NCI-H2107 treated with DMSO at 0.1 percent for 48 hours (cell line): ENCODE results near the gene SAYSD1.

Experiments
- DNase-seq: peaks from one replicate; lab custom pipeline; 2025; ENCODE audit not compliant: unreplicated experiment; lab: John Stamatoyannopoulos, UW

Gene SAYSD1

DNA sequence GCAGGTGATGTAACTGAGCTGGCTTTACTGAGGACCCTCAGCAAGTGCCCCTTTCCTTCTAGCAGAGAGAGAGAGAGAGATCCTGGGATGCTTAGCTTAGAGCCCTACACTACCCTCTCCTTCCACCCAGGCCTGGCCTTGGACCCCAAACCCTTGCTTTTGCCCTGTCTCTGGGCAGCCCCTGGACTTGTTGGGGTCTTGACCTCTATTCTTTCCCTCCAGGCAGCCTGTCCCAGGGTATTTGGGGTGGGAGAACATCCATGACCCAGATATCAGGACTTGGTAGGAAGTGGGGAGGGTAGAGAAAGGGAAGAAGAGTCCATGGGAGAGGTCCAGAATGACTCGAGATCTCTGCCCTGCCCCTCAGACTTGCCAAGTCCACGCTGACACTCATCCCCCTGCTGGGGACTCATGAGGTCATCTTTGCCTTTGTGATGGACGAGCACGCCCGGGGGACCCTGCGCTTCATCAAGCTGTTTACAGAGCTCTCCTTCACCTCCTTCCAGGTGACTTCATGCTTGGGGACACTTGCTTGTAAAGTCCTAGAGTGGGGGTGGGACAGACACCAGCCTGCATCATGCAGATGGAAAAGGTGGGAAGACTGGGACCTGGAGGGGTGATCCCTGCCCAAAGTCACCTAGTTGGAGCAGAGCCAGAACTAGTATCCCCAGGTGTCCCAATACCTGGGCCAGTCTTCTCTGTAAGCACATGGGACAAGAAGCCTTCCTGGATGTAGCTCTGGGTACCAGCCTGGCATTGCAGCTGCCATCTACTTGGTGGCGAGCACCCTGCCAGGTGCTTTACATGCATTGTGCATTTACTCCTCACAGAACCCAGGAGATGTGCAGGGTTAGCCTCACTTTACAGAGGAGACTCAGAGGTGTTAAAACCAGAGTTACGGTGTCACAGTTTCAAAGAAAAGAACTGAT lies 35.5 kb downstream of the SAYSD1 start:
- DNase-seq = no peak

DNA sequence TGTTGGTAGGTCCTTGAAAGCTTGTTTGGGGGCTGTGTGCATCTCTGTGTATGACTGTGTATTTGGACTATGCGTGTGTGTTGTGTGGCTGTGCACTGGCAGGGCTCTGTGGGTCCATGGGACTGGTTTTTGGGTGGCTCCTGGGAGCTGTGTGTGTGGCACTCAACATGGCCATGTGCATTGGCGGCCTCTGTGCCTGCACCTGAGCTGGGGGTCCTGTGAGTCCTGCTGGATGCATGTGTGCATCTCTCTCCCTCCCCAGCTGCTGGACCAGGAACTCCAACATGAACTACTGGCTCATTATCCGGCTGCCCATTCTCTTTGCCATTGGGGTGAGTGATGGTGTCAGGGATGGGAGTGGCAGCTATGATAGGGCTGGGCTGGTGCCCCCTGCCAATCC lies 36.3 kb downstream of the SAYSD1 start:
- DNase-seq = no peak

DNA sequence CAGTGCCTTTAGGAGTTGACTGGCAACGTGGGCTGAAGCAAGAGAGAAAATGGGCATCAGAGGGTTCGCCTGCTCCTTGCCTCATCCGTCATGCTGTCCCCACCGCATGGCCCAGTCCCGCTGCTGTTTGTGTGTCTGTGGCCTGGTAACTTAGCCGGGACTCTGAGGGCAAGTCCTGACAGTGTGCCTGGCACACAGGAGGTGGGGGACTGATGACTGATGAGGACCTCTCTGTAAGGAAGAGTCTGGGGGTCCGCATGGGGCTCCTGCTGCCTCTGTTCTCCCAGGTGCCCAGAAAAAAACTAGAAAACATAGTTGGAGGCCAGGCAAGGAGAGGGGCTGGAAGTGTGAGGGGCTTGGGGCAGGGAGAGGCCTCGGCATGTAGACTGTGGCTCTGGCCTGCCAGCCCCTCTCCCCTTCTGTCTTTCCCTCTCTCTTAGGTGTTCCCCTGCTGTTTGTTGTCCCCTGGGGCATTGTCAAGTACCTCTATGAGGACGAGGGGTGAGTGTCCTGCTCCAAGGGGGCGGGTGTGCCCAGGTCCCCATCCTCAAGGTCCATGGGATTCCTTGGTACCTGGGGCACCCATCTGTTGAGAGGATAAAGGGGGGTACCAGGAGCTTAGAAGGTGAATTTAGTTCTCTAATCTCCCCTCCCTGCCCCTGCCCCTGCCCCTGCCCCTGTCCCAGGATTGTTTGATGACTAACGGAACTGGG lies 36.9 kb downstream of the SAYSD1 start:
- DNase-seq = no peak

DNA sequence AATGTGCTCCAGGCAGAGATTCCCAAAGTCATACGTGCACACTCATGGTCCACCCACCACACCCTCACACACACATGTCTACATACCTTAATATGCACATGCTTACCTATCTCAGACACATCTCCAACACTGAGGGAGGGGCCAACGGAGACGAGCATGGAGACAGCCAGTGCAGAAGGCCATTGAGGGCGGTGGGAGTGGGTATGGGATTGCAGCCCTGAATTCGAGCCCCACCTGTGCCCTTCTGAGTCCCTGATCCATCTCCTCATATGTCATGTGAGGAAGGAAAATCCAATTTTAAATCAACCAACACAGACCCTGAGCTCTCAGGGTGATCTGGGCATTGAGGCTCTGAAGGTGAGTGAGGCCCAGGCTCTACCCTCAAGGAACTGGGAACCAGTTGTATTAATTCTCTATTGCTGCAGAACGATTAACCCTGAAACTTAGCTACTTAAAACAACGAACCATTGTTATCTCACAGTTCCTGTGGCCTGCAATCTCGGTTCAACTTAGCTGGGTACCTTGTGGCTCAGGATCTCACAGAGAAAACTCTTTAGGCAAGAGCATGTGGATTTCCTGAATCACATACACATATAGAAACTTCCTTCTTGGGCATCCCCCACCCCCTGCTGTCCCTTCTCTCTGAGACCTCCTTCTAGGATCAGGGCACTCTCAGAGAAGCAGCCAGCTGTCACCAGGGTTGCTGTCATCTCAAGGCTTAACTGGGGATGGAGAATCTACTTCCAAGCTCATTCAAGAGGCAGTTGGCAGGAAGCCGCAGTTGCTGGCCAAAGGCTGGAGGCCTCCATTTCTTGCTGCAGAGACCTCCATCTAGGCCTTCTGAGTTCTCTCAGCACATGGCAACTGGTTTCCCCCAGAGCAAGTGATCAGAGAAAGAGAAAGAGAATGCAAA lies 38.1 kb downstream of the SAYSD1 start:
- no peak for DNase-seq

DNA sequence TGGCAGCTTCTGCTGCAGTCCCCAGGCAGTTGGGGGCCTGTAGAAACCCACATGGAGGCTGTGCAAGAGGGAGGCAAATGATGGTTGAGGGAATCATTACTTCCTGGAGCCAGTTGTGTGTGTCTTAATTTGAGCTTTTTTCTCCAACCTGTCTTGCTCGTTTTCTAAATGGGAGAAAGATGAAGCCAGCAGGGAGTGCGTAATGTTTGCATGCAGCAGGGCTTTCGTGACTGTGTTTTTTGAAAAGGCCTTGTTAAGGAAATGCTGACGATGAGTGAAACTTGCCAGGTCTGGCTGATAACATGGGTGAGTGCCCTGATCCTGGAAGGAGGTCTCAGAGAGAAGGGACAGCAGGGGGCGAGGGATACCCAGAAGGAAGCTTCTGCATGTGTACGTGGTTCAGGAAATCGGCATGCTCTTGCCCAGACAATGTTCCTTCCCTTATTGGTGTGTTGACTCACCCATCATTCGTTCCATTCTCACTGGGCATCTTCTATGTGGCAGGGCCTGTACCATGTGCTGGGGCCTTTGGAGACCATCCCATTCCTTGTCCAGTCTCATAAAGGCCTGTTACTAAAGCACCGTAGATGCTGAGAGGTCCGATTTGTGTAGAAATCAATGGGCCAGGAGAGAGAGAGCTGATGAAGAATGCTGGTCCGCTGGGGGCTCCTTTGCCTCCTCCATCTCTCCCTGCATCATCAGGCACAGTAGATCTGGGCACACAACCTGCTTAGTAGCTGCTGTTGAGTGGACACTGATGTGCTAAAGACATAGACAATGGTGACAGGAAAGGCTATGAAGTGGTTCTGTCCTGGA lies 39.0 kb downstream of the SAYSD1 start:
- no peak for DNase-seq

DNA sequence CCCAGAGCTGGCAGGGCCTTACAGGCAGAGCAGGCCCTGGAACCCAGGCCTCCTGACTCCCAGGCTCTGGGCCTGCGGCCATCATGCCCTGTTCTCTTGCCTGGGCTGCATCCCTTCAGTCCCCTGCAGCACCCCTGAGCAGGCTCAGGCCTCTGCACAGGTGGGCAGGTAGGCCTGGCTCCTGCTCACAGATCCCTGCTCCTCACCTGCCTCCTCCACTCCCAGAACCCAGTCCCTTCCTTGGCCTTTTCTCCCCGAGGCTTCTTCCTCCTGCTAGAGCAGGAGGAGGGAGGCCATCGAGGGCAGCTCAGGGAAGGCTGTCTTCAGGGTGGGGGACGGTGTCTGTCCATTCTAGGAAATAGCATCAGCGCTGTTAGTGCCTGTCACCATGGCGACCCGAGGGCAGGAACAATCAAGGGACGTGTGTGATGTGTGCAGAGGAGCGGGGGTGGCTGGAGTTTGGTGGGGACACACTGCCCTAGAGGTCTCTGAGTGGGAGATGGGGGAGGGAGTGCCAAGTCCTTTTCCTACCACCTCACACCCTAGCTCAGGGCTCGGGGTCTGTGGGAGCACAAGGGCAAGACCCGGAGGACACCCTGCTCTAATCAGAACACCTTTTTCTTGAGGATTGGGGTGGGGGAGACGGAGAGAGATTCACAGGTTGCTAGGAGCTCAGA lies 39.8 kb downstream of the SAYSD1 start:
- DNase-seq = no peak

DNA sequence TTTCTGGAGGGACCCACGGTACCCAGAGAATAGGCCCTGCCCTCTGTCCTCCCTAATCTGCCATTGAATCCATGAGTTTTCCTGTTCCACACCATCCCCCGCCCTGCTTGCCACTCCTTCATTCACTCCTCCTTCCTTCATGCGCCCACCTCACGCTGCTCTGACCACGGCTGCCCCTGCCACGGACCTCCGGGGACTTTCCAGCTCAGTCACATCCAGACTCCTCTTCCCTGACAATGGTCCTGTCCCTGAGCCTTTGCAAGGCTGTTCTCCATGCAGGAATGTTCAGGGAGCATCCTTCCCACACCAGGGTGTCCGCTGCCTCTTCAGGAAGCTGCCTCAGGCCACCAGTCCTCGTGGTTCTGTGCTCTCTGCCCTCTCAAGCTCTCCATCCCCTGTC lies 40.5 kb downstream of the SAYSD1 start:
- DNase-seq = no peak

DNA sequence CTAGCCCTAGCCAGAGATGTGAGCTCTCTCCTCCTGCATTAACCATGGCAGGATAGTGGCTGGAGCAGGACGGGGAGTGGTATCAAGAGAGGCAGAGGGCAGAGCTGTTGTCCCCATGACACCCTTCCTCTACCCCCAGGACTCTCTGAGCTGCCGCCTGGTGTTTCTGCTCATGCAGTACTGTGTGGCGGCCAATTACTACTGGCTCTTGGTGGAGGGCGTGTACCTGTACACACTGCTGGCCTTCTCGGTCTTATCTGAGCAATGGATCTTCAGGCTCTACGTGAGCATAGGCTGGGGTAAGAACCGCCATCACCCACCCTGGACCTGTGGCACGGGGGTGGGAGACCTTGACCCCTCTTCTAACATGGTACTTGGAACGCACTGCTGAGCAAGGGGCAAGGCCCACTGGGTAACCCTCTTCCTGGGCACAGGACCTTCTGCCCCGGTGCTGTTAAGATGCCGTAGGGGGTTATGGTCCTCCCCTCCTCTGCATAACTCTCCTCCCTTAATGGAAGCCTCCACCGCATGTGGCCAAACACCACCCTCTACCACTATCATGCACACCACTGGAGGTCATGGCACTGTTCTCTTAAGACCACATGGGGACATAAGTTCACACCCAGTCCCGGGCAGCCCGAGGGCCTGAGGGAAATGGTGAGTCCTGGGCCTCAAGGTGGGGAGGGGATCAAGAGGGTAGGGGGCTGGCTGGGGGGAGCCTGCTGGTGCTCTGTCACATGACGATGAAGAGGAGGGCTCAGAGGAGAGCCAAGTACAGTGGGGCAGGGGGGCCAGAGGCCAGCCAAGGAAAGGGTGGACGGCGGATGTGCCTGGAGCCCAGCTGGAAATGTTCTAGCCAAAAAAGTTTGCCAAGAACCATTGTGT lies 41.3 kb downstream of the SAYSD1 start:
- DNase-seq = no peak

DNA sequence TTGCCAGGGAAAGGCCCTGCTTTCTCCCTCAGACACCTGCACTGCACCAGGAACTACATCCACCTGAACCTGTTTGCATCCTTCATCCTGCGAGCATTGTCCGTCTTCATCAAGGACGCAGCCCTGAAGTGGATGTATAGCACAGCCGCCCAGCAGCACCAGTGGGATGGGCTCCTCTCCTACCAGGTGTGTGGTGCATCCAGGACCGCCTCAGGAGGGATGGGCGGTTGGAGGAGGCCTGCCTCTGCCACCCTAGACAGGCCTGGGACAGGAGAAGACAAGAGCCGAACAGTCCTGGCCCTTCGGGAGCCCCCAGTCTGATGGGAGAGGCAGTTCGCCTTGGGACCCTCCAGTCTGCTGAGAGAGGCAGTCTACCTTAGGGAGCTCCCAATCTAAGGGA lies 42.2 kb downstream of the SAYSD1 start:
- no peak for DNase-seq

DNA sequence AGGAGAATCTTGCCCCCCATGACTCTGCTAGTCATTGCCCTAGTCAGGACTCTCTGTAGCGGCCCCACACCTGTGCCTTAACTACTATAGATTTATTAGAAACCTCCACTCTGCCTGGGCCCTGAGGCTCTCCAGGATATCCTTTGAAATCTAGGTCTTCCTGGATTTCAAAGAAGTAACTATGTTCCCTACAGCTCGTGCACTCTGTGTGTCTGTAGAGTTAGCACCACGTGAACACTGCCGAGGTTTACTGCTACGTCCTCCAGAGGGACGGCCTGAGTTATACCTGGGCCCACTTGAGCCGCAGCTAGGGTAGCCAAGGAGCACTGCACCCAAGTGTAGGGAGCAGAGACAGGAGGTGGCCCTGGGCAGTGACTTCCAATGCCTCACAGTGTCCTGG lies 46.6 kb downstream of the SAYSD1 start:
- DNase-seq = no peak

DNA sequence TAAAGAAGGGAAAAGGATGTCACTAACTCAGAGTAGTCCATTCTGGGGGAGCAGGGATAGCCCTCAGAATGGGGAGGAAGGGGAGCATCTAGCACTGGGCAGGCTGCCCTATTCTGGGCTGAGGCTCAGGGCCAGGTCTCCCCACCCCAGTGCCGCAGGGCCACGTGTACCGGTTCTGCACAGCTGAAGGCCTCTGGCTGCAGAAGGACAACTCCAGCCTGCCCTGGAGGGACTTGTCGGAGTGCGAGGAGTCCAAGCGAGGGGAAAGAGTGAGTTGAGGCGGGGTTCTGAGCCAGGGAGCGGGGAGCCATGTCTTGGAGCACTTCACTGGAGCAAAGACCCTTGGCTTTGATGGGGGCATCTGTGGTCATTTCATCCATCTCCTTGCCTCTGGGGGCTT lies 49.4 kb downstream of the SAYSD1 start:
- no peak for DNase-seq

DNA sequence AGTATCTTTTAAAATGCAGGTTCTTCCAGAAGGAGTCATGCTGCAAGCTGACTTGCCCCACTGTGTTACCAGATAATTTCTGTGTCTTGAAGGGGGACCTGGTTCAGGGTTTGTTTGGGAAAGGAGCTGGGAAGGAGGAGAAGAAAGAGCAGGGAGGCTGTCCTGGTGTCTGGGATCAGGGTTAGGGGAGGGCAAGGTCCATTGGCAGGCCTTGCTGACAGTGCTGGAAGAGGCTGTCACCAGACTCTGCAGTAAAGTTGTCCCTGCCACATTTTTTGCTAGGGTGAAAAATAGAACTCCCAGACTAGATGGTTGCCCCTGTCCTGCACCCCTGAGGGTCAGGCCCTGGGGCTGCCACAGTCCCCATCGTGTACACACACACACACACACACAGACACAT lies 51.5 kb downstream of the SAYSD1 start:
- no peak for DNase-seq

DNA sequence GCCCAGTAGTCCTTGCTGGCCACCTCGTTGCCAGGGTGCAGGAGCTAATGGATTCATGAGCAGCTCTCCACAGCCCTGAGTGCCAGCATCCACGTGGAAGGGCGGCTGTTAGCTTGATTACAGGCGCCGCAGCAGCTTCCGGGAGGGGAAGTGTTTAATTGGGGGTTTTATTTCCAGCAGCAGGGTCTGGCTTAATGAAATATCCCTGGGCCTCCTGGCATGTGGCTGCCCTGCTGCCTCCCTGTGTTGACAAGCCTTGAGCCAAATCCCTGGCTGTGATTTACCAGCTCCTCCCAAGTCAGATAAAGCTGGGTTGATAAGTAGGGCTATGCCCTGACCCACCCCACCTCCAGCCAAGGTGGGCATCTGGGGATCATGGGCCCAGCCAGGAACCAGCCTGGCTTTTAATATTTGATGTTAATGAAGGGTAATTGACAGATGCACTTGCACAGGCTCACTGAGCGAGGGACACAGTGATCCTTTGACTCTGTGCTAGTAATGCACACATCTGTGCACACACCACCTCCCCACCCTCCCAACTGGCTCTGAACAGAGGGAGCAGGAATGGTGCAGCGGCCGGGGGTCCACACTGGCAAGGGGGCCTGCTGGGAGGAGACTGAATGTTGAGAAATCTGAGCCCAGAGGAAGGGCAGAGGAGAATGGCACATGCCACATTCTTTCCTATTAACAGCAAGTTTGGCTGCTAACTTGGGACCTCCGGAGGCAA lies 52.8 kb downstream of the SAYSD1 start:
- no peak for DNase-seq

DNA sequence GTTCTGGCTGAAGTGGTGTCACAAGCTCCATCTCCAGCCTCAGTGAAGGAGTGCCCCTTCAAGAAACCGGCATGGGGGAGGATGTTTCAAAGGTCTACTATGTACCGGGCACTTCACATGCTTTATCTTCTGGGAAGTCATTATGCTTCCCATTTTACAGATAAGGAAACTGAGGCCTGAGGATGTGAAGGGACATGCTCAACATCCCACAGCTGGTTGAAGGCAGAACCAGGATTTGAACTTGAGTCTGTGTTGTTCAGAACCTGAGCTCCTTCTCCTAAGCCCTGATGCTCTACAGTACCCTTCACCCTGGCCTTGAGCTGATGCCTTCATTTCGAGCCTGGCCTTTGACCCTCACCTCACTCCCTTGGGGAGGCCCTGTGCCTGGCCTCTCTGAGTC lies 53.4 kb downstream of the SAYSD1 start:
- DNase-seq = no peak

DNA sequence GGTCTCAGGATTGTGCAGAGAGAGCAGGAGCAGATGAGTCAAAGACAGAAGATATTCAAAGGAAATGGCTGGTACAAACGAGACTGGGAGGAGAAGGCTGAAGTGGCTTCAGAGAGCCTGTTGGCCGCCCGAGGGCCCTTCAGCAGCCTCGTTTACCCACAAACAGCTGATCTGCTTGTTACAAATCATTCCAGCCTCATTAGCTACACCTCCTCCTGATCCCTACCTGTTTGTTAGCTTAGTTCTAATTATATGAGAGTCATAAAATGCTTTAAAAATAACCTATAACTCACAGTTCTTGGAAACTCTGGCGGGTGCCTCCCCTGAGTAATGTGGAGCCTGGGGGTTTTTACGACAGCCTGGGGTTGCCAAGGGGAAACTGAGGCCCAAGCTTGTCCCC lies 53.8 kb downstream of the SAYSD1 start:
- no peak for DNase-seq

DNA sequence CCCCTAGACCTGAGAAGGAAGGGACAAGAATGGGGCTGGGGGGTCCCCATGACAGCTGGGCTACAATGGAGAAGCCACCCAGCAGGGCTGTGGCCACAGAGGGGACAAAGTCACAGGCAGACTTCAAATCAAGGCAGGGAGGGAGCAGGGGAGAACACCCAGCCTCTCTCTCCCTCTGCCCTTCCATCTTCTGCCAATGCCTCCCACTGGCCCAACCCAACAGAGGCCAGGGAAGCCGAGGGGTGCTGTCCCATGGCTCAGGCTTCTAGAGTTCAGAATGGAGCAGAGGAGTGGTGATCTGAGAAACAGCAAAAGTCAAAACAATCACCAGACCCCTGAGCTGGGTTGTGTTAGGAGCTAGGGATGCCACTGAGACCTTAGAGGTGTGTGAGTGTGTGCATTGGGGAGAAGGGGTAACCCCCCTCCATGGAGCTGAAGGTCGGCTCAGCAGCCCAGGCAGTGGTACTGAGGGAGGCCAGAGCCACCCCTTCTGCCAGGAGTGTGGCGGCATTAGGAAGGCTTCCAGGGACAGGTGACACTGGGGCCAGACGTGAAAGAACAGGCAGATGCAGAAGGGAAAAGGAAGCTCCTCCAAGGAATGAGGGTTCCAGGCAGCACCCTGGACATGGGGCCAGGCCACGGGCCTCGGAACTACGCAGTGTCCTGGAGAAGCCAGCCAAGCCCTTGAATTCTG lies 54.4 kb downstream of the SAYSD1 start:
- DNase-seq = no peak

DNA sequence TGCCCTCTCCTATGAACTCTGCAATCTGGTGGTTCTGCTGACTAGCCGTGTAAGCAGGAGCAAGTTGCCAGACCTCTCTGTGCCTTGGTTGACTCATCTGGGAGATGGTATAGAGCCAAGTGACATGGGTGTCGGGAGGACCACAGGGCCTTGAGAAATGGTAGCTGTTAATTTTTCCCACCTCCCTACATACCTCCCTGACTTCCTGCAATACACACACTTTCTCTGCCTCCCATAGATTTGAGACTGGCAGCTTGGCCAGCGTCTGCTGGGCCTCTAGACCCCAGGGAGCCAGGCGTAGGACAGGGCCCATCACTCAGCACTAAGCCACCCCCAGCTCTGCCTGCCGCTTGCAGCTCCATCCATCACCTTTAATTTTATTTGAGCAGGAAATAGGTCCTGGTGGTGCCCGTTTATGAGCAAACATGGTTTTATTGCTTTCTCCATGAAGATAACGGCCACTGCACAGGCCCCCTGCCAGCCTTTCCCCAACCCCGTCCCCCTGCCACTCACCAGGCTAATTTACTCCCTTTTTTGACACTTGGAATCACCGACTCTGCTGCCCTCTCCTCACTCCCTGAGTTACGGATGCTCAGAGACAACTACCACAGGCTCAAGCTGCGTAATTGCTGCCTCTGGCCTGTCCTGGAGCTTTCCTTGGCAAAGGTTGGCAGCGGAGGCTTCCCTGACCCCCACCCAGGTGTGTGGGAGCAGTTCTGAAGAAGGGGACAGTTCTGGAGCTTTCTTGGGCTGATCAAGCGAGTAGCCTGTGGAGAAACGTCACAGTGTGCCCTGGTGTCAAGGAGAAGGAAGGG lies 55.3 kb downstream of the SAYSD1 start:
- DNase-seq = no peak
